ENCODE results near the gene RASIP1.

RASIP1 gene

DNA sequence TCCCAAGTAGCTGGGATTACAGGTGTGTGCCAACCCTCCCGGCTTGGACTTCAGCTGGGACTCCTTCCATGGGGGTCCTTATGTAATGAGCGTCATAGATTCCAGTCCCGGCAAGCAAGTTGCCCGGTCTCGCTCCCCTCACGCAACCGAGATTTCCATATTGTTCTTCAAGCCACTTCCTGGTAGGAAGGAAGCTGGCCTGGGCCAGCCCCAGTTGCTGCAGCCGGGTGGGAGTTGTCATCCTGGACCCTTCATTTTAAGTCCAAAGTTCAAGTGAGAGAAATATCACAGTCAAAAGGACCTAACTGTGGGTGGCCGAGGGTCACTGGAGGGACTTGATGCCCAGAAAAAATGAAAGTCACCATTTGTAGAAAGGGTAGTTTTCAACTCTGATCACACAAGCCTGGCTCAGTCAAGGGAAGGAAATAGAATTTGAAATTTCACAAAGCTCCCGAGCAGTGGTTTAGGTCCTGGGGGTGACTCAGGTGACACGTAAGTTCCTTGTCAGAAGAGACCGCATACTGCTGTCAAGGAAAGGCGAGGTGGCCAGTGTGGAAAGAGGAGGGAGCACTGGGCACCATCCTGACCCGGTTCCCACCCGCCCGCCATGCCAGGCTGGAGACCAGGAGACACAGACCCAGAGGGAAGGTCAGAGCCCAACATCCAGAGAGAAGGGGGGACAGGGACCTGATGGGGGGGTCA, 20.2 kb upstream of the RASIP1 start:
- DNase-seq (peak; percentile 22), ATAC-seq (peak; percentile 68)
- H3K36me3 Mint-ChIP-seq (ENCODE audit: low read depth) = no peaks in the 10 kb centered on the region
- H3K9me3 Mint-ChIP-seq = no peaks in the 10 kb centered on the region
- H3K27me3 Mint-ChIP-seq = peaks cover 13% of the 10 kb centered on the region
- H3K27ac Mint-ChIP-seq = peak overlapping the region; percentile 18
- no peak overlapping the region for H3K4me3 Mint-ChIP-seq
- peaks cover 4% of the 10 kb centered on the region for H3K4me1 Mint-ChIP-seq

DNA sequence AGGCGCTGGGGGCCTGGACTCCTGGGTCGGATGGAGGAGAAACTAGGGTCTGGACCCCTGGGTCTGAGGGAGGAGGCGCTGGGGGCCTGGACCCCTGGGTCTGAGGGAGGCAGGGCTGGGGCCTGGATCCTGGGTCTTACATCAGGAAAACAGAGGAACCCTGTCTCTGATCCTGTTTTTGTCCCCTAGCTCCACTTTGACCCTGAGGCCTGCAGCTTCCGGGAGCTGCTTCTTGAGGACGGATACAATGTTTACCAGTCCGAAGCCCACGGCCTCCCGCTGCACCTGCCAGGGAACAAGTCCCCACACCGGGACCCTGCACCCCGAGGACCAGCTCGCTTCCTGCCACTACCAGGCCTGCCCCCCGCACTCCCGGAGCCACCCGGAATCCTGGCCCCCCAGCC, 17.3 kb upstream of the RASIP1 start:
- no peak for DNase-seq
- Mint-ChIP-seq H3K9me3 (no peaks in the 10 kb centered on the region), H3K4me3 (no peak overlapping the region), H3K27ac (no peak overlapping the region), H3K36me3 (ENCODE audit: low read depth) (no peaks in the 10 kb centered on the region), H3K4me1 (peaks cover 11% of the 10 kb centered on the region), H3K27me3 (peaks cover 25% of the 10 kb centered on the region)
- no peak for ATAC-seq

DNA sequence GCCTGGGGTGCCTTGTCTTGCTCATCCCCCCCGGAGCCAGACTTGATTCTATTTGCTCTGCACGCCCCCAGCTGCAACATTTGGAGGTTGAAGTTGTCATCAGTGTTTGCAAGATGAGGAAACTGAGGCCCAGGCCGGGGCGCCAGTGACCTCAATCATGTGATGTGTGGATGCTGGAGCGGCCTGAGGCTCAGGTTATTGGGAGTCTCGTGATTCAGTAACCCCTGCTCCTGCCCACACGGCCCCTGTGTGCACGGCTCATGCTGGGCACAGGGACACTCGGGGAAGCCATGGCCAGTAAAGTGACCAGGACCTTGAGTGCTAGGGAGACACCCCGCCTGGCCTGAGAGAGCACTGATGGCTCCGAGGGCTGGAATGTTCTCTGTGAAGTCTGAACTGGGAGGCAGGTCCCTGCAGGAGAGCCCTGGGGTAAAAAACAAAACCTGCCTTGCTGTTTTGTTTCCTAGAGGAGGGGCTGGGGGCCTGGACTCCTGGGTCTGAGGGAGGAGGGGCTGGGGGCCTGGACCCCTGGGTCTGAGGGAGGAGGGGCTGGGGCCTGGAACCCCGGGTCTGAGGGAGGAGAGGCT, 16.8 kb upstream of the RASIP1 start:
- Mint-ChIP-seq H3K4me1 (peaks cover 13% of the 10 kb centered on the region), H3K27ac (no peak overlapping the region), H3K36me3 (ENCODE audit: low read depth) (no peaks in the 10 kb centered on the region), H3K27me3 (peaks cover 24% of the 10 kb centered on the region), H3K9me3 (no peaks in the 10 kb centered on the region), H3K4me3 (no peak overlapping the region)
- no peak for DNase-seq
- no peak for ATAC-seq

DNA sequence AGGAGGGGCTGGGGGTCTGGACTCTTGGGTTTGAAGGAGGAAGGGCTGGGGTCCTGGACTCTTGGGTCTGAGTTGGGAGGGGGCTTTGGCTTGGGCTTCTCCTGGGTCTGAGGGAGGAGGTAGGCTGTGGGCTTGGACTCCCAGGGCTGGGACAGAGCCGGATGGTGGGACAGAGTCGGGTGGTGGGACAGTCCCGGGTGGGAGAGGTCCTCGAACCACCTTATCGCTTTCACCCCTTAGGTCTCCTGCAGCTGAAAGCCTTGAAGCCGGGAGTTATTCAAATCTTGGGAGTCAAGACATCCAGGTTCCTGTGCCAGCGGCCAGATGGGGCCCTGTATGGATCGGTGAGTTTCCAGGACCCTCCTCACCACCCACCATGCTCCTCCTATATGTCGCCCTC, 16.3 kb upstream of the RASIP1 start:
- H3K36me3 Mint-ChIP-seq (ENCODE audit: low read depth) = no peaks in the 10 kb centered on the region
- H3K4me1 Mint-ChIP-seq = peaks cover 15% of the 10 kb centered on the region
- ATAC-seq = no peak
- peaks cover 28% of the 10 kb centered on the region for H3K27me3 Mint-ChIP-seq
- no peak overlapping the region for H3K27ac Mint-ChIP-seq
- DNase-seq = no peak
- H3K4me3 Mint-ChIP-seq = no peak overlapping the region
- H3K9me3 Mint-ChIP-seq = no peaks in the 10 kb centered on the region

DNA sequence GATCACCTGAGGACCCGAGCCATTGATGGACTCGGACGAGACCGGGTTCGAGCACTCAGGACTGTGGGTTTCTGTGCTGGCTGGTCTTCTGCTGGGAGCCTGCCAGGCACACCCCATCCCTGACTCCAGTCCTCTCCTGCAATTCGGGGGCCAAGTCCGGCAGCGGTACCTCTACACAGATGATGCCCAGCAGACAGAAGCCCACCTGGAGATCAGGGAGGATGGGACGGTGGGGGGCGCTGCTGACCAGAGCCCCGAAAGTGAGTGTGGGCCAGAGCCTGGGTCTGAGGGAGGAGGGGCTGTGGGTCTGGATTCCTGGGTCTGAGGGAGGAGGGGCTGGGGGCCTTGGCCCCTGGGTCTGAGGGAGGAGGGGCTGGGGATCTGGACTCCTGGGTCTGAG, 15.8 kb upstream of the RASIP1 start:
- H3K4me3 Mint-ChIP-seq = no peak overlapping the region
- no peaks in the 10 kb centered on the region for H3K9me3 Mint-ChIP-seq
- H3K36me3 Mint-ChIP-seq (ENCODE audit: low read depth) = no peaks in the 10 kb centered on the region
- H3K4me1 Mint-ChIP-seq = peaks cover 17% of the 10 kb centered on the region
- H3K27me3 Mint-ChIP-seq = peaks cover 30% of the 10 kb centered on the region
- DNase-seq (no peak), ATAC-seq (no peak)
- no peak overlapping the region for H3K27ac Mint-ChIP-seq

DNA sequence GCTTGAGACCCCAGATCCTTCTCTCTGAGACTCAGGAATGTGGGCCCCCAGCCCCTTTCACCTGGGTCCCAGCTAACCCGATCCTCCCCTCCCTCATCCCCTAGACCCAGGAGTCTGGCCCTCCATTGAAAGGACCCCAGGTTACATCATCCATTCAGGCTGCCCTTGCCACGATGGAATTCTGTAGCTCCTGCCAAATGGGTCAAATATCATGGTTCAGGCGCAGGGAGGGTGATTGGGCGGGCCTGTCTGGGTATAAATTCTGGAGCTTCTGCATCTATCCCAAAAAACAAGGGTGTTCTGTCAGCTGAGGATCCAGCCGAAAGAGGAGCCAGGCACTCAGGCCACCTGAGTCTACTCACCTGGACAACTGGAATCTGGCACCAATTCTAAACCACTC, 15.4 kb upstream of the RASIP1 start:
- H3K27me3 Mint-ChIP-seq = peaks cover 33% of the 10 kb centered on the region
- H3K36me3 Mint-ChIP-seq (ENCODE audit: low read depth) = no peaks in the 10 kb centered on the region
- H3K27ac Mint-ChIP-seq = no peak overlapping the region

DNA sequence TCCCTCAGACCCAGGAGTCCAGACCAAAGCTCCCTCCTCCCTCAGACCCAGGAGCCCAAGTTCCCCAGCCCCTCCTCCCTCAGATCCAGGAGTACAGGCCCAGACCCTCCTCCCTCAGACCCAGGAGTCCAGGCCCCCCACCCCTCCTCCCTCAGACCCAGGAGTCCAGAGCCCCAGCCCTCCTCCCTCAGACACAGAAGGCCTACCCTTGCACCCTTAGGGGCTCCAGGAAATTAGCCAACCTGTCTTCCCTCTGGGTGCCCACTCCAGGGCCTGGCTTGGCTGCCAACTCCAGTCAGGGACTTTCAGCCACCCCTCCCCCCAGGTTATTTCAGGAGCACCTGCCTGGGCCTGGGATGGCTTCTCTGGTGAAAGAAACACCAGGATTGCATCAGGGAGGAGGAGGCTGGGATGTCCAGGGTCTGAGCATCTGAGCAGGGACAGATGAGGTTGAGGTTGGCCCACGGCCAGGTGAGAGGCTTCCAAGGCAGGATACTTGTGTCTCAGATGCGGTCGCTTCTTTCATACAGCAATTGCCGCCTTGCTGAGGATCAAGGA, 14.8 kb upstream of the RASIP1 start, which contains the start of gene FGF21:
TSS of gene FGF21 (plus strand) at position 441 of the 558 bp plus-strand sequence. CDS start 713 bp downstream, outside the sequence.
- peaks cover 28% of the 10 kb centered on the region for H3K27me3 Mint-ChIP-seq
- H3K27ac Mint-ChIP-seq = no peak within 1 kb of the TSS
- no peaks in the 10 kb centered on the region for H3K9me3 Mint-ChIP-seq
- H3K4me3 Mint-ChIP-seq = no peak within 1 kb of the TSS
- peaks cover 14% of the 10 kb centered on the region for H3K4me1 Mint-ChIP-seq
- H3K36me3 Mint-ChIP-seq (ENCODE audit: low read depth) = no peaks in the 10 kb centered on the region
- ATAC-seq (no peak), DNase-seq (no peak)

More for the DNA sequence above, 15.4 kb upstream of the RASIP1 start:
- no peaks in the 10 kb centered on the region for H3K9me3 Mint-ChIP-seq
- DNase-seq (no peak), ATAC-seq (no peak)
- H3K4me3 Mint-ChIP-seq = no peak overlapping the region
- H3K4me1 Mint-ChIP-seq = peaks cover 18% of the 10 kb centered on the region

DNA sequence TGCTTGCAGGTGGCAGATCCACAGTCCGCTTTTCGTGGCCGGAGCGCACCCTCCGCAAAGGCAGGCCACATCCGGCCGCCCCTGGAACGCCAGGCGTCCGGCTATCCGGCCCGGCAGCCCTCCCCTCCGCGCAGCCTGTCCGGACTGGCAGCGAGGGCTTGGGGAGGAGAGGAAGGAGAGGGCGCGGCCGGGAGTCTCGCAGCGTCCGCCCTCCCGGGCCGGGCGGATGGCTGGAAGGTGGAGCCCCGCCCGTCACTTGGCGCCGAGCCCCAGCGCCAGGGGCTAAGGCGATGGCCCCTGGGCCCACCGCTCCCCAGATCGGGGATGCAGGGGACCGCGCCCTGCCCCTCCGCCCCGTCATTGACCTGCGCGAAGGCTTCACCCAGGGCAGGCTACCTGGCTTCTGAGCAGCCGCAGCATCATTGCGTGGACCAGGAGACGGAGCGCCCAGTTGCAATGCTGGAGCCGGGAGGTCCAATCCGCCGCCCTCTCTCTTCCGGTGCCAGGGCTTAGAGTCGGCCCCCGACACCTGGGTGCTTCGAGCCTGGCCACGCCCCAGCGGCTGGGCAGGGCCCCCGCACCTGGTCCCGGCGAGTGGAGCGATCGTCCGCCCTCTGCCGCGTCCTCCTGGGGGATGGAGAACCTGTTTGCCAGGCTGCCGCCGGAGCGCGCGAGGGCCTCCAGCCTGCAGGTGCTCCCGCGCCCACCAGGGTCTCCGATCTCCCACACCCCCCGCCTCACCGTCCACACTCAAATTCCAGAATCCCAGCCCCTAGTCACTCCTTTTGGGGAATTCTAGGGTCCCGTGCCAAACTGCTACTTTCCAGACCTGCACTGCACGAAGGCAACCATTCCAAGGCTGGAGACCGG, 12.3 kb upstream of the RASIP1 start, which contains the start of gene FUT1:
TSS of gene FUT1 (minus strand) at position 146 of the 870 bp plus-strand sequence. CDS start 1,360 bp downstream, outside the sequence.
- H3K27ac Mint-ChIP-seq = no peak within 1 kb of the TSS
- ATAC-seq = peak; percentile 55
- no peaks in the 10 kb centered on the region for H3K9me3 Mint-ChIP-seq
- peak; percentile 32 for DNase-seq
- H3K4me1 Mint-ChIP-seq = peaks cover 14% of the 10 kb centered on the region
- peak within 1 kb of the TSS; percentile 72 for H3K4me3 Mint-ChIP-seq
- H3K36me3 Mint-ChIP-seq (ENCODE audit: low read depth) = no peaks in the 10 kb centered on the region
- H3K27me3 Mint-ChIP-seq = peaks cover 28% of the 10 kb centered on the region

DNA sequence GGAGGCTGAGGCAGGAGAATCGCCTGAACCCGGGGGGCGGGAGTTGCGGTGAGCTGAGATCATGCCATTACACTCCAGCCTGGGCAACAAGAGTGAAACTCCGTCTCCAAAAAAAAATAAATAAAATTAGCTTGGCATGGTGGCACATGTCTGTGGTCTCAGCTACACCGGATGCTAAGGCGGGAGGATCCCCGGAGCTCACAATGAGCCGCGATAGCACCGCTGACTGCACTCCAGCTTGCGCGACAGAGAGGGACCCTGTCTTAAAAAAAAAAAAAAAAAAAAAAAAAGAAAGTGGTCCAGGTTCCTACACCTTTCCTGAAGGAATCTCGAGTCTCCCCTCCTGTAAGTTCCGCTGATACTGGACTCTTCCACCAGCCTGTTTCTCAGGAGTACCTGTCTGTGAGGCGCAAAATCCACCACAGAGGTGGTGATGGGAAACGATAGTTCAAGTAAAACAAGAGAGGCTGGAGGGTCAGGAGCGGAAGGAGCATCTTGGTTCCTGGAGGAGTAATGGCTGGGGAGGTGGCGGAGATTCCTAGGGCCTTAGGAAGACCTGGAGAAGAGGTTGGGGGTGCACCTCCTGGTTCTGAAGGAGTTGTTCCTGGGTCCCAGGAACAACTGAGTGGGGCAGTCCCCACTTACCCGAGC, 11.6 kb upstream of the RASIP1 start:
- Mint-ChIP-seq H3K27ac (no peak overlapping the region), H3K9me3 (no peaks in the 10 kb centered on the region), H3K36me3 (ENCODE audit: low read depth) (no peaks in the 10 kb centered on the region), H3K4me3 (peak overlapping the region; percentile 72), H3K27me3 (peaks cover 28% of the 10 kb centered on the region), H3K4me1 (peaks cover 16% of the 10 kb centered on the region)
- no peak for ATAC-seq
- no peak for DNase-seq

DNA sequence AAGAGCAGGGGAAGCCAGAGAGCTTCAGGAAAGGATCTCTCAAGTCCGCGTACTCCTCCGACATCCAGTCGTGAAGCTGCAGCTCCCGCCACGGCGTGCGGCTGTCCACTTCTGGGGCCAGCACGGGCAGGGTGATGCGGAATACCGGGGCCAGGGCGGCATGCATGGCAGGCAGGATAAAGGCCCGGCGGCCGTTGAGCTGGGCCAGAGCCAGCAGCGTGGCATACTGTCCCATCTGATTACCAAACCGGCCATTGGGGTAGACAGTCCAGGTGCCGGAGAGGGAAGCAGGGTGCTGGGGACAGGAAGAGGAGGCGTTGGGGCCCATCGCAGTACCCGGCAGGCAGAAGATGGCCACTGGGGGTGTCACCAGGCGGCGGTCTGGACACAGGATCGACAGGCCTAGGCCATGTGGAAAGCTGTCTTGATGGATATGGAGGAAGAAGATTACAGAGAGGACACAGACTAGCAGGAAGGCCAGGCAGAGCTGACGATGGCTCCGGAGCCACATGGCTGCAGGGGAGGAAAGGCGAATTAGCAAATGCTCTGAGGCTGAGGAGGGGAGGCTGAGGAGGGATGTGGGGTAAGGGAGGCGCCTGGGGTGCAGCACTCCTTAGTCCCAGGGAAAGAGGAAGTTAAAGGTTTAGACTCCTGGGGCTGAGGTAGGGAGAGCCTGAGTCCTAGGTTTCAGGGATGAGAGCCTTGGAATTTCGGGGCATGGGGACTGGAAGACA, 10.5 kb upstream of the RASIP1 start:
- Mint-ChIP-seq H3K27ac (no peak overlapping the region), H3K4me1 (peaks cover 18% of the 10 kb centered on the region), H3K9me3 (no peaks in the 10 kb centered on the region), H3K27me3 (peaks cover 33% of the 10 kb centered on the region), H3K4me3 (no peak overlapping the region), H3K36me3 (ENCODE audit: low read depth) (no peaks in the 10 kb centered on the region)
- DNase-seq (no peak), ATAC-seq (no peak)

DNA sequence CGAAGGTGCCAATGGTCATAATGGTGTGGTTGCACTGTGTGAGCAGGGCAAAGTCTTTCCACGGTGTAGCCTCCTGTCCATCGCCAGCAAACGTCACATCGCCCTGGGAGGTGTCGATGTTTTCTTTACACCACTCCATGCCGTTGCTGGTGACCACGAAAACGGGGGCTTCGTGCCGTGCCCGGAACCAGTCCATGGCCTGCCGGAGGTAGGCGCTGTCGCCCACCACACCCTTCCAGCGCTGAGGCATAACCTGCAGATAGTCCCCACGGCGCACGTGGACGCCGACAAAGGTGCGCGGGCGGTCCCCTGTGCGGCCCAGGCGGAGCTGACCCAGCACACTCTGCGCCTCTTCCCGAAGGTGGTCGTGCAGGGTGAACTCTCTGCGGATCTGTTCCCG, 9.9 kb upstream of the RASIP1 start:
- Mint-ChIP-seq H3K27me3 (peaks cover 37% of the 10 kb centered on the region), H3K4me1 (peaks cover 18% of the 10 kb centered on the region), H3K4me3 (no peak overlapping the region), H3K36me3 (ENCODE audit: low read depth) (no peaks in the 10 kb centered on the region), H3K27ac (no peak overlapping the region), H3K9me3 (no peaks in the 10 kb centered on the region)
- DNase-seq = no peak
- no peak for ATAC-seq

DNA sequence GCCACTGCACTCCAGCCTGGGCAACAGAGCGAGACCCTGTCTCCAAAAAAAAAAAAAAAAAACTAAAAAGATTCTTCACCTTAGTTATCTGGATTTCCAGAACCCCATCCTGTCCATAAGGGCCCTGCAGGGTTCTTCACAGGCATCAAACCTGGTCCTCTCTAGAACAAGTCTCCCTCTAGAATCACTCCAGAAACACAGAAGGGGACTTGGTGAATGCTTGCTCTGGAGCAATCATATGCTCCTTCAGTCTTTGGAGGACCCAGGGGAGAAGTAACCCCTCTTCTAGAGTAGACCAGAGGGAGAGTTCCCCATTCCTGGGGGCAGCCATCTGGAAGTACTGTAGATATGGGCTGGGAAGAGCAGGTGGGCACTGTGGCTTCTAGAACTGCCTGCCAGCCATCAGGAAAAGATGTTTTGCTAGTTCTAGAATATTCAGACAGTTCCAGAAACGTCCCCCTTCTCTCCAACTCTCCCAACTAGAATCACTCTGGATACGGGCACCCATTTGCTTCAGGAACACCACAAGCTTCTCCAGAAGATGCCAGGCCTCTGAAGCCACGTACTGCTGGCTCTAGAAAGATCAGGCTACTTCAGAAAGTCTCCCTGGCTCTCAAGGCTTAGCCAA, 9.3 kb upstream of the RASIP1 start:
- H3K4me3 Mint-ChIP-seq = no peak overlapping the region
- peaks cover 35% of the 10 kb centered on the region for H3K27me3 Mint-ChIP-seq

More for the DNA sequence above, 9.3 kb upstream of the RASIP1 start:
- Mint-ChIP-seq H3K27ac (no peak overlapping the region), H3K4me1 (peaks cover 18% of the 10 kb centered on the region), H3K9me3 (no peaks in the 10 kb centered on the region), H3K36me3 (ENCODE audit: low read depth) (no peaks in the 10 kb centered on the region)
- DNase-seq (no peak), ATAC-seq (no peak)

All from activated naive CD8-positive, alpha-beta T cell treated with anti-CD3 and anti-CD28 coated beads, Interleukin-2, amount 50 U/mL, for 24 hours (primary cell).